GM15510 (cell line): Measurements from ENCODE around the gene PGGT1B.

ENCODE experiments used
- POLR2A ChIP-seq: IDR thresholded peaks from 3 replicates; pipeline ENCODE4 v1.6.1; 2011; ENCODE audit warnings: borderline replicate concordance; ENCODE audit not compliant: insufficient read length; ENCODE audit errors: extremely low read depth

PGGT1B gene

DNA sequence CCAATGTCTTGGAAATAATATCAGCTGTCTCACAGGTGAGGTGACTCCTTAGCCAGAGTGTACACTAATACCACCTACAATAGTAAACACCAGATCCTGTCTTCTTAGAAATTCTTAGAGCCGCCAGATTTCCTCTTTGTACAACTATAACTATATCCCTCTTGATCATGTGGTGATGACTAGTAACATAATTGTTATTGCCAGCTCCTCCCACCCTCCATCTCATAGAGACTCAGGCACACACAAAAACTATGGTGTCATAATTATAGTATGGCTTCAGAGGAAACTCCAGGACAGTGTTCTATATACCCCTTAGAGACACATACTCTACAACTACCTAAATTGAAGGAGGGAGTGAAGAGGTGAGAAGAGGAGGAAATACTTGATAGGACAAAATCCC lies 33.1 kb downstream of the PGGT1B start:
- TF ChIP-seq POLR2A = no peak

DNA sequence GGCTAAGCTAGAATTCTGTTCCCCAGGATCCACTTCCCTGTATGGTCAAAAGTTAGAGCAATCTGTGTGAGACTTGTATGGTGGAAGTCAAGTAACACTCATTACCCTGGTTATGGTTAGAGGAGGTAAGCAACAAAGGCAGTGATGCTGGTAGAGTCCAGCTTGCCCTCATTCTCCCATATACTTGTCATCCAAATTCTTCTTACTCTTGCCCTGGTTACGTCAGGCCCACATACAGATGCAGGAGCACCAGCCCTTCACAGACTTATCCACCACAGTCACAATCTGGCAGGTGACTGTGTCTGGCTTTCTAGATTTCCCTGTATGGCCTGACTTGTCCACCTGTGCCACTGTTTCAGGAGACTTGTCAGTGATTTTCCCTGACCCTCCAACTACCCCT lies 35.4 kb downstream of the PGGT1B start:
- no peak for TF ChIP-seq POLR2A

DNA sequence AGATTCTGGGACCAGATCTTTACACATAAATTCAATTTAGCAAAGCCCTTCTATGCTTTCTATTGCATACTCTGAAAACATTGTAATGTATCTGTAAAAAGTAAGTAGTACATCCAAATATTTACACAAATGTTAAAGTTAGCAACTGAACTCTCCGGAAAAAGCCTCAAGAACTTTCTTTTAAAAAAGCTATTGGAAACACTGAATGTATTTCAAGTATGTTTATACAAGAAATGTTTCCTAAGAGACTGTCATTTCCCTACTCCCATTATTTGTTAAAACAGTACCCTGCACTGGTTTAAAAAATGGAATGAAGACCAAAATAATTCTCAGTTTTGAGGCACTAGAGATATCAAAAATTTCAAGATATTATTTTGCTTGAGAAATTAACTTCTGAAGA lies 48.1 kb downstream of the PGGT1B start:
- TF ChIP-seq POLR2A = no peak

DNA sequence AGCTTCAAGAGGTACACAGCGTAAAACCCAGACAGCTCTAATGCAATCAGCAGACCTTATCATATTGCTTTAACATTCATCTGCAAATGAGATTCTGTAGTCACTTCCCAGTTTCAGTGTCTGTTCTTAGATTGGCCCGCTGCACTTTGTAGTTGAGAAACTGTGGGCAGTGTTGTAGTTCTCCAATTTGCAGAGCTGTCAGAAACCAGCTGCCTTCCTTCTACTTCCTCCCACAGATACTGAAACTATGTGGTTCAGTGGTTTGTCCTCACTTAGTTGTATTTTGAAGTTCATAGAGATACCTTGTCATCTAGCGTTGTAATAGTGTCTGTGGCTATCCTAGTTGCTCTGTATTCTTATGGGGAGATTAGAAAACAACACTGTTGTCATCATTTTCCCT lies 53.4 kb downstream of the PGGT1B start:
- no peak for TF ChIP-seq POLR2A

DNA sequence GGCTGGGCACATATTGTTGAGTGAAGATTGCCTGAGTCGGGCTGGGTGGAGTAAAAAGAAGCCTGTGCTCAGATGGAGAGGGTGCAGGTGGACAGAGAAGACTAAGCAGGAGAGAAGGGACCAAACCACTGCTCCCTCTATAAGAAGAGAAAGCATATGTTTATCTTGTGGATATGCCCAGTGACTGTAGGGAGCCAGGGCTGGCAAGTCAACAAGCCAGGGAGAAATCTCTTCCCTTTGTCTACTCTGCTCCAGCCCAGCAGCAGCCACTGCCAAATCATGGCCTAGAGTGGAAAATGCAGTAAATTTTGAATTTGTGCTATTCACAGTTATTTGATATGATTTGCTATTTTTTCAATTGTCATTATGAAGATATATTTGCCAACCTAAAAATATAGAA lies 59.7 kb downstream of the PGGT1B start:
- no peak for TF ChIP-seq POLR2A

DNA sequence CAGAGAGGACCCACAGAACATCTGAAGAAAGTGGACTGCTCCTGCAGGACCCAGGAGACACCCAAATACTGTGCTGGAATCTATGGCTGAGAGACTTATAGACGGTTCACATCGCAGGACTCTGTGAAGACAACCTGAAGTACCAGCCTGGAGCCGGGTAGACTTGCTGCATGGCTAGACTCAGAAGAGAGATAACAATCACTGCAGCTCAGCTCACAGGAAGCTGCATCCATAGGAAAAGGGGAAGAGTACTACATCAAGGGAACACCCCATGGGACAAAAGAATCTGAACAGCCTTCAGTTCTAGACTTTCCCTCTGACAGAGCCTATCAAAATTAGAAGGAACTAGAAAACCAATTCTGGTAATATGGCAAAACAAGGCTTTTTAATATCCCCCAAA lies 66.5 kb downstream of the PGGT1B start:
- TF ChIP-seq POLR2A = no peak

DNA sequence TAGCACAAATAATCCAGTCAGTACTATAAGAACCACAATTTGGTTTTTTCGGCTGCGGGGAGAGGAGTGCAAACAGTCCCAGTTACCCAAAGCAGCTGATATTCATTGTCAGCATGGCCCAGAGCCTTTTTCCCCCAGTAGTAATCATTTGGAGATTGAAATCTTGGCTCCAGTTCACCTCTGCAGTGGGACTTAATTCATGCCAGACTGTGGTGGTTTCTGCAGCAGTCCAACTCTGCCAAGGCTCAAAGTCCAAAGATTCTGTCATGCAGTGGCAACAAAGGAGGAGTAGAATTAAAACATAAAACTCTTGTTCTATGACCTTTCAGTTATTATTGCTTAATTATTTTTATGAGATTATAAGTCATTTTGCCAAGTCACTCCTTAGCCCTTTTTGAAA lies 68.0 kb downstream of the PGGT1B start:
- no peak for TF ChIP-seq POLR2A

DNA sequence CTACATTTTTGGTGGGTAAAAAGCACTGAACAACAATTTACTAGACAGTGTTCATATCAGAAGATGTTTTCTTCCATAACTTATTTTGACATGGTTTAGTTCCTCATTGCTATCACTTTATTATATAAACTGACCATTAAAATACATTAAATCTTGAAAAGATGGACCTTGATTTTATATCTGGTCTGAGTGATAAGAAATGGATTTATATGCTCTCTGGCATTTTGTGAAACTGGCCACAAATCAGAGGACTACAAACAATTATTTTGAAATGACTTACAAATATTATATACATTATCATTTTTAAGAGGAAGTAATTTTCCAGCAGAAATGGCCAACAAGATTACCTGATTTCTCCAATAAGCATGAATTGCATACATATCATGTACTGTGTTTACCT lies 69.4 kb downstream of the PGGT1B start:
- no peak for TF ChIP-seq POLR2A

DNA sequence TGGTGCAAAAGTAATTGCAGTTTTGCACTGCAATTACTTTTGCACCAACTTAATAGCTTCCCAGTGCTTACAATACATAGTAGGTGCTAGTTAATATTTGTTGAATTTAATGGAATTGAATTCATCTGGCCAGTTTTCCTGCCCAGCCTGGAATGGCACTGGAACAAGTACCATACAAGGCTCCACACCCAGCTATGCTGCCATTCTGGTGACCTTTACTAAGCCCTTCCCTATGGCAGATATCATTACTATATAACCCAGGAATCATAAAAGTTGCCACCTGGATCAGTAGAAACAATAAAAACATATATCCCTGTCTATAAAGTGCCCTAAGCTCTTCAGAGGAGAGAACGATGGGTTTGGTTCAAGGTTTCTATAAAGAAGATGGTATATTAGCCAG lies 70.6 kb downstream of the PGGT1B start:
- no peak for TF ChIP-seq POLR2A

DNA sequence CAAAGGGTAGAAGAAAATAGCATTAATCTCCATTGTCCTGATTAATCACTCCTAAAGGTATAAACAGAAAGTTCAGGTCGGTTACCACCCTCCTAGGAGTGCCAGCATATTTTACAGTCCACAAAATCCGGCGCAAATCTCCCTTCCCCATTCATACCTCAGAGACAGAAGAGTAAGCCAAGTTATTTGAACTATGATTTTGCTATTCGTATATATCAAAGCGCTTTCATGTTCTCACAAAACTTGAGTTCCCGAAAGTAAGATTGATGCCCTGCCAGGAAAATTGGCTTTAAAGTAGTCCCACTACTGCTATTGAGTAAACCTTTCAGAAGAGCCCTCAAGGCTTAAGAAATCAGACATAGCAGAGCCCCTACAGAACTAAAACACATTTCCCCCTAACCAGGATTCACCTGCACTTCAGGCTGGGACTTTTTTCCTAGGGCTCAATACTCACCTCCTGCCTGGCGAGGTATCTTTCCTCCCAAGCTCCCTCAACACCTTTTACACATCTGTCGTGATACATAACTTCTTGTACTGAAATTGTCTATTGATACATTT lies 71.1 kb downstream of the PGGT1B start:
- no peak for TF ChIP-seq POLR2A

DNA sequence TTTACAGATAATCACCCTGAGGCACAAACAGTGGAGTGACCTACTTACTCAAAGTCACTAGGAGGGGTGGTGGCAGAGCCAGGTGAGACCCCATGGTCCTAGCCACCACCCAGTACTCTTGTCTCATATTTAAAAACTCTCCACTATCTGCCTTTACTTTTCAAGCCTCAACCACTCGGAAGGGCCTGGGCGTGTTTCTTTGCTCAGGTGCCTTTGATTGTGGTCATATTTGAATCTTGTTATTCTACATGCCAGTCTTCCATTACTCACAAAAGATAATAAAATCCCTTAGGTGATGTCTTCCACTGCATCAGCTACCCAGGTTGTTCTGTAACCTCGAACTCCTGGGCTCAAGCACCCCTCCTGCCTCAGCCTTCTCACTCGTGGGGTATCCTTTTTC lies 72.3 kb downstream of the PGGT1B start:
- no peak for TF ChIP-seq POLR2A

DNA sequence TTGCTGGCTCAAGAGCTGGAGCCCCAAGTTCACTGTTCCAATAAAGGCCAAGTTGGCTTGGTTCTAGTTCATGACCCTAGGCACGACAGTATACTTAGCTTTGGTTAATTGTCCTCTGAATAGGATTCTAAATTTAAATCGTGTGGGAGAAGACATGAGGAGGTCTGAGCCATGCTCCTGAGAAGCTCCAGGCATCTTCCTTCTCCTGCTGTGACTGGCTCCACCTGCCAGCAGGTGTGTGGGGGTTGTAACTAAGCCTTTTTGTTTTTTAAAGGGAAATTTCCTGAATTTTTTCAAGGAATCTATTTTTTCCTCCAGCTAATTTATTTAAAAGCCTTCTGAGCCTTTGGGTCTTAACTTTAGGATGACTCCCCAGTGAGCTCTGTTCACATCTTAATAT lies 72.8 kb downstream of the PGGT1B start:
- TF ChIP-seq POLR2A = no peak

DNA sequence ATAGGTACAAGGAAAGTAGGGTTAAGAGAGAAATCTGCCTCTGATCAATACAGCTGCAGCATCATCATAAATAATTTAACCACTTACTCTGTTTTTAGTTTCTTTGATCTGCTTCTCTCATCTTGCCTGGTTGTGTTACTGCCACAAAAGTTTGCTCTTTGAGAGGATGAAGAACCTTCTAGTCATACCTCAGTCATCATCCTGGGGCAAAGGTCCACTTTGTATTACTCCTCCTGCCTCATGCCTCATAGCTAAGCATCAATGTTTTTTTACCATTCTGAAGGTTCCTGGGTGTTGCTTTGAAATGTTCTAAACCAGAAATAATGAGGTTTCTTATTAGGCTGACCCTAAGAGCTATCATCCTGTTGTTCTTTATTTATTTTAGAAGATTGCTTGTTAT lies 75.9 kb downstream of the PGGT1B start:
- no peak for TF ChIP-seq POLR2A

DNA sequence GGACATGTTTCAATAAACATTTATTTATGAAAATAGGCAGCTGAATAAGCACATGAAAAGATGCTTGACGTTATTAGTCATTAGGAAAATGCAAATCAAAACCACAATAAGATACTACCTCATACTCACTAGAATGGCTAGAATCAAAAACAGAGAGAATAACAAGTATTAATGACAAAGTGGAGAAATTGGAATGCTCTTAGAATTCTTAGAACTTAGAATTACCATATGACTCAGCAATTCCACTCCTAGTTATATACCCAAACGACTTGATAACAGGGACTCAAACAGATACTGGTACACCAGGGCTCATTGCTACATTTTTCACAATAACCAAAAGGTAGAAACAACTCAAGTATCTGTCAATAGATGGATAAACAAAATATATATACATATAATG lies 77.9 kb downstream of the PGGT1B start:
- TF ChIP-seq POLR2A = no peak

DNA sequence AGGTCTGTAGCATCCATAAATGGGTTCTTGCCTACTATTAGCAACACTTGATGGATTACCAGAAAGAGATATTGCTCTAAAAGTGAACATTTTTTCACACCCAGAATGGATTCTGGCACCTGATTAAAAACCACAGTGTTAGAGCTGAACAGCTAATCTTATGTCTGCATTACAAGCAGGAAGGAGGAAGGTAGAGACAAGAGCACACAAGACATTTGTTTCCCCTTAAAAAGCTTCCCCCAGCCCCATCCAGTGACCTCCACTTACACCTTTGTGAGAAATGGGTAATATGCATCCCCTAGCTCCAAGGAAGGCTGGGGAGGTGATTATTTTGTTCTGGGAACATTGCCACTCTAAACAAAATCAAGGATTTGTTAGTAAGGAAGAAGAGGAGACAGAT lies 80.9 kb downstream of the PGGT1B start:
- no peak for TF ChIP-seq POLR2A

DNA sequence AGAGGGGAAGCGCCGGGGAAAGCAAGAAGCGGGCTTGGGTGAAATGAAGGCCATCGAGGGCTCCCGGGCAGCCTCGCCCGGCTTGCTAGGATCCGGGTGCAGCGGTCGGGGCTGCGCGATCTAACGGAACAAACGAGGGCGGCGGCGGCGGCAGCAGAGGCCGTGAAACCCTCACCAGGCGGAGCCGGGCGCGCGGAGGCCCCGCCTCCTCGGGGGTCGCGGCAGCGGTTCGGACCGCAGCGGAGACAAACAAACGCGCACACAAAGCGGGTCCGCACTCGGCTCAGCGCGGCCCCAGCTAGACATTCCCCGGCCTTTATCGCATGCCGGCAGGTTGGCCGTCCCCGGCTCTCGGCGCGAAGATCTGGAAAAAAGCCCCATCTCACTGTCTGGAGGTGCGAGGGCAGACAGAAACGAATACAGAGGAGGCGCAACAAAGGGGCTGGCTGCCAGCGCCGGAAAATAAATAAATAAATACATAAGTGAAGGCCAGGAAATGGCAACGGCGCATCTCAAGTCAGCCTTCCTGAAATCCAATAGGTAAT lies 82.4 kb downstream of the PGGT1B start:
- TF ChIP-seq POLR2A = no peak

DNA sequence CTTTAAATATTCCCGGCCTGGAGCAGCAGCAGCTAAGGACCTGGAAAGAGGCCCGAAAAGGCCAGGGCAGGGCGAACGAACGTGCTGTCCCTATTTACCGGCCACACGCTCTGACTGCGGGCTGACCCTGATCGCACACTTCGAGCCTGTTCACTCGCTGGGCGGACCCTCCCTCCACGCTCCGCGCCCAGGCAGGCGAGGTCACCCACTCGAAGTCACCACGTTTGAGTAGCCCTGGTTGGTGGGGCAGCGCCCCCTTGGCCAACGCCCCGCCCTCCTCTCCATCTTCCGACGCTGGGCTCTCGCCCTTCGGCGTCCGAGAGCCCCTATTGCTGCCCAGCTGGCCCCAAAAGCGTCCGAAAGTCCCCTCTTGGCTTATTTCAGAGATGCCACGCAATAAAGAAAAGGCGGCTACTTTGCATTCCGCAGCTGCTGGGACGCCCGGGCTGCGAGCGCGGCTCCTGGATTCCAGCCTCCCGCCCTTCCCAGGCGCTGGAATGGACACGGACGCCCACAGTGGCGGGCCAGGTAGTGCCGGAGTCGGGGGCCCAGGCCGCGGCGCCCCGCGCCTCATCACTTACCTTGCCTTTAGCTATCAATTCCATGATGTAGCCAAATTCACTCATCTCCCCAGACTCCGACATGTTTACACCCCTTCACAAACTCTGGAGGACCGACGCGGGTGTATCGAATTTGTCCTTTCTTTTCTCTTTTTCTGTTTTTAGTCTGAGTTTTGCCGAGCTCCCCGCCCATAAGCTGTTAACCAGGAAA lies 83.1 kb downstream of the PGGT1B start:
- no peak for TF ChIP-seq POLR2A

DNA sequence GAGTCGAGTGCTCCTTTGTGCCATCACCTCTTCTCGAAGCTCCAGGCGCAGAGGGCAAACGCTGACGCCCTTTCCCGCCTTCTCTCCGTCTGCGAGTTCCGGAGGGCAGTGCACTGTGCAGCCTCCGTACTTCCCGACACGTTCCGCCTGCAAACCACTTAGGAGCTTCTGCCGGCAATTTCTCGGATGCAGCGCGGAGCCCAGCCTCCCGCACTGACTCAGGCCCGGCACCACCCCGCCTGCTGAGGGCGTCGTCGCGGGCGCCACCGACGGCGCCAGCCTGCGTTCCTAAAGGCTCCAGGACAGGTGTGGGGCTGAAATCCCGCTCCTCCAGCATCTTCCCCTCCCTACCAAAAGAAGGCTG lies 83.7 kb downstream of the PGGT1B start:
- no peak for TF ChIP-seq POLR2A
